CD14-positive monocyte (primary cell): Measurements from ENCODE around the gene CHRNB2. TPM values are rescaled to one million over a fixed set of nuclear protein-coding genes. Genes with fewer than 3 reads are reported as not detected.

Experiments
- DNase-seq, 3 donors: peaks; one replicate each; pipeline ENCODE4 v3.0.0-alpha.2; 2011 to 2022
- H2AFZ ChIP-seq: 2 replicates; pipeline ENCODE4 v1.6.0; 2012; ENCODE audit warnings: mild to moderate bottlenecking, low read depth, low read length, inconsistent platforms; ENCODE audit not compliant: insufficient read depth, poor library complexity, severe bottlenecking
- H3K27ac ChIP-seq, 2 donors: 1 replicate in 1 of 2; 2 replicates in 1 of 2; pipeline ENCODE4 v1.5.1; 2012 to 2013; ENCODE audit warnings: low read length in 2 of 2, control low read depth in 1 of 2, inconsistent platforms in 1 of 2, low read depth in 1 of 2, mild to moderate bottlenecking in 1 of 2
- H3K27me3 ChIP-seq, 2 donors: one replicate each; pipeline versions ENCODE4 v1.6.0 to v1.6.1; 2011 to 2013; ENCODE audit warnings: low read length in 2 of 2; ENCODE audit not compliant: control insufficient read depth in 2 of 2, insufficient read depth in 2 of 2
- H3K36me3 ChIP-seq, 2 donors: replicated peaks in 1 of 2; 1 replicate in 1 of 2; 2 replicates in 1 of 2; pipeline versions ENCODE4 v1.5.1 to v1.6.1; 2012 to 2013; ENCODE audit warnings: low read length in 2 of 2, control low read depth in 1 of 2, inconsistent platforms in 1 of 2, mild to moderate bottlenecking in 1 of 2; ENCODE audit not compliant: insufficient read depth in 2 of 2, control insufficient read depth in 1 of 2
- H3K4me1 ChIP-seq, 2 donors: 1 replicate in 1 of 2; 2 replicates in 1 of 2; pipeline versions ENCODE4 v1.5.1 to v1.6.1; 2012 to 2013; ENCODE audit warnings: low read length in 2 of 2, control low read depth in 1 of 2, inconsistent platforms in 1 of 2, mild to moderate bottlenecking in 1 of 2, moderate library complexity in 1 of 2; ENCODE audit not compliant: insufficient read depth in 2 of 2, control insufficient read depth in 1 of 2
- H3K4me2 ChIP-seq: replicated peaks from 2 replicates; pipeline ENCODE3; 2012; ENCODE audit warnings: low read length, moderate library complexity, mild to moderate bottlenecking; ENCODE audit not compliant: poor library complexity, severe bottlenecking; ENCODE audit errors: extremely low read depth
- H3K4me3 ChIP-seq, 3 experiments: fragments of 200-600 bp in 1 of 3; sonication (generic) in 1 of 3; replicated peaks in 1 of 3; 1 replicate in 2 of 3; 2 replicates in 1 of 3; pipeline ENCODE4 v1.5.1; 2011 to 2013; ENCODE audit warnings: low read length in 3 of 3, mild to moderate bottlenecking in 3 of 3, control low read depth in 2 of 3, low read depth in 2 of 3, inconsistent platforms in 1 of 3, moderate library complexity in 1 of 3
- H3K79me2 ChIP-seq: 2 replicates; pipeline ENCODE4 v1.6.0; 2012; ENCODE audit warnings: mild to moderate bottlenecking, control low read depth, inconsistent platforms, low read length, moderate library complexity; ENCODE audit not compliant: insufficient read depth
- H3K9ac ChIP-seq: 2 replicates; pipeline ENCODE4 v1.6.0; 2017; ENCODE audit warnings: low read length, mild to moderate bottlenecking; ENCODE audit not compliant: insufficient read depth, poor library complexity, severe bottlenecking
- H3K9me3 ChIP-seq, 2 donors: replicated peaks in 1 of 2; 1 replicate in 1 of 2; 2 replicates in 1 of 2; pipeline versions ENCODE4 v1.5.1 to v1.6.1; 2012 to 2013; ENCODE audit warnings: low read length in 2 of 2, control low read depth in 1 of 2; ENCODE audit not compliant: control insufficient read depth in 1 of 2, insufficient read depth in 1 of 2
- H4K20me1 ChIP-seq: 2 replicates; pipeline ENCODE4 v1.6.0; 2012; ENCODE audit warnings: mild to moderate bottlenecking, low read length, control low read depth, moderate library complexity; ENCODE audit not compliant: insufficient read depth
- H3K27ac Mint-ChIP-seq, 7 donors: one replicate each; pipeline ENCODE4 v1.8.0; 2020; ENCODE audit warnings: mild to moderate bottlenecking in 7 of 7, mixed read lengths in 7 of 7, moderate library complexity in 6 of 7, inconsistent platforms in 2 of 7
- H3K27me3 Mint-ChIP-seq, 3 donors: one replicate each; pipeline ENCODE4 v1.8.0; 2021 to 2022; ENCODE audit warnings: low read depth in 3 of 3, mild to moderate bottlenecking in 3 of 3, mixed read lengths in 3 of 3, moderate library complexity in 3 of 3, inconsistent platforms in 1 of 3
- H3K36me3 Mint-ChIP-seq, 2 donors: one replicate each; pipeline ENCODE4 v1.8.0; 2020; ENCODE audit warnings: mixed read lengths in 2 of 2, inconsistent platforms in 1 of 2, mild to moderate bottlenecking in 1 of 2
- H3K4me1 Mint-ChIP-seq: one replicate; pipeline ENCODE4 v1.8.0; 2020; ENCODE audit warnings: mild to moderate bottlenecking, mixed read lengths
- H3K4me3 Mint-ChIP-seq, 2 donors: one replicate each; pipeline ENCODE4 v1.8.0; 2020; ENCODE audit warnings: mild to moderate bottlenecking in 2 of 2, mixed read lengths in 2 of 2, moderate library complexity in 1 of 2
- H3K9me3 Mint-ChIP-seq, 7 donors: one replicate each; pipeline ENCODE4 v1.8.0; 2020 to 2022; ENCODE audit warnings: mixed read lengths in 7 of 7, mild to moderate bottlenecking in 6 of 7, moderate library complexity in 6 of 7, inconsistent platforms in 2 of 7
- CTCF ChIP-seq: fragments of 200-600 bp; IDR thresholded peaks from one replicate; pipeline ENCODE4 v1.8.0; 2022; ENCODE audit warnings: antibody characterized with exemption, mild to moderate bottlenecking
- WGBS: methylation state at CpG from one replicate; pipeline ENCODE4 v1.1.5; 2013; ENCODE audit warnings: missing lambda C conversion rate; ENCODE audit not compliant: insufficient coverage; 5-methylcytosine and 5-hydroxymethylcytosine counted together
- intact Hi-C, 2 donors: fragments of 100-400 bp; cut with micrococcal nuclease; formaldehyde crosslinking; loops; one replicate each; pipeline versions ENCODE4 v1.15.0 to v1.15.1; 2023
- polyA plus RNA-seq, 3 donors: library from polyadenylated mRNA; depleted of rRNA in 1 of 3; unstranded in 2 of 3; stranded (reverse) in 1 of 3; fragments of 300-500 nt in 2 of 3; fragments of >200 nt in 1 of 3; fragmentation: Illumina TruSeq in 2 of 3; gene quantifications; 1 replicate in 2 of 3; 2 replicates in 1 of 3; pipeline ENCODE4 v1.2.3, GENCODE V29; 2012 to 2021

Gene CHRNB2
- polyA plus RNA-seq, 3 donors: 0.05 TPM; not detected in 2

GRCh38 chr1:154615411-154615810 lies 47.8 kb downstream of the CHRNB2 start:
- Histone ChIP-seq H3K27ac (no peak overlapping the region), H3K9ac (no peak overlapping the region), H3K36me3 (peaks cover 0 to 6% of the 10 kb centered on the region in 2 donors), H3K4me2 (no peak overlapping the region), H3K4me1 (peaks cover 14 to 20% of the 10 kb centered on the region in 2 donors), H3K9me3 (no peaks in the 10 kb centered on the region), H4K20me1 (peaks cover 20% of the 10 kb centered on the region), H3K27me3 (no peaks in the 10 kb centered on the region), H3K79me2 (peaks cover 92% of the 10 kb centered on the region), H3K4me3 (no peak overlapping the region), H2AFZ (no peak overlapping the region)
- Mint-ChIP-seq H3K36me3 (peaks cover 6 to 19% of the 10 kb centered on the region in 2 donors), H3K27ac (no peak overlapping the region), H3K4me1 (peaks cover 31% of the 10 kb centered on the region), H3K9me3 (no peaks in the 10 kb centered on the region), H3K27me3 (no peaks in the 10 kb centered on the region), H3K4me3 (no peak overlapping the region)
- intact Hi-C loops: no loop called here
- no peak for TF ChIP-seq CTCF
- 93% methylated on average over 3 of the region's 4 CpGs for WGBS
- DNase-seq: no peak

GRCh38 chr1:154616659-154617345 lies 49.2 kb downstream of the CHRNB2 start:
- DNase-seq: no peak
- TF ChIP-seq CTCF: no peak
- Histone ChIP-seq H3K9ac (no peak overlapping the region), H3K4me3 (no peak overlapping the region), H3K4me1 (peaks cover under 1 to 6% of the 10 kb centered on the region in 2 donors), H2AFZ (no peak overlapping the region), H3K4me2 (no peak overlapping the region), H3K36me3 (peaks cover 0 to 9% of the 10 kb centered on the region in 2 donors), H3K9me3 (no peaks in the 10 kb centered on the region), H4K20me1 (peaks cover 25% of the 10 kb centered on the region), H3K27me3 (no peaks in the 10 kb centered on the region), H3K27ac (no peak overlapping the region), H3K79me2 (peaks cover 92% of the 10 kb centered on the region)
- Mint-ChIP-seq H3K36me3 (peaks cover 9 to 19% of the 10 kb centered on the region in 2 donors), H3K4me1 (peaks cover 19% of the 10 kb centered on the region), H3K27ac (peak overlapping the region in 3 of 7 donors; percentile 7 to 40 (median 13)), H3K27me3 (no peaks in the 10 kb centered on the region), H3K4me3 (no peak overlapping the region), H3K9me3 (no peaks in the 10 kb centered on the region)
- 100% methylated on average over 4 of the region's 5 CpGs for WGBS
- intact Hi-C loops: no loop called here
